B cell (primary cell): Measurements from ENCODE around the gene CDC42SE1. TPM values are rescaled to one million over a fixed set of nuclear protein-coding genes. Genes with fewer than 3 reads are reported as not detected.

Source experiments
- ATAC-seq: fragments of 200-7000 bp; cut with Tn5 transposase; one replicate; pipeline ENCODE4 v1.10.0; 2021; ENCODE audit warnings: low read depth, mild to moderate bottlenecking, moderate number of reproducible peaks, moderate library complexity
- CTCF ChIA-PET: fragments of 350-600 bp; sonication (Branson Sonifier 250); formaldehyde crosslinking; loops from one replicate; lab custom pipeline; 2021; ENCODE audit warnings: antibody characterized with exemption, inconsistent platforms; lab: Charles Lee
- POLR2A ChIA-PET: fragments of 350-600 bp; sonication (Branson Sonifier 250); formaldehyde crosslinking; loops from one replicate; lab custom pipeline; 2021; ENCODE audit warnings: antibody characterized with exemption; lab: Charles Lee
- DNase-seq: peaks from one replicate; pipeline ENCODE4 v3.0.0; 2013
- H2AFZ ChIP-seq: 2 replicates; pipeline ENCODE4 v1.6.1; 2012; ENCODE audit warnings: mild to moderate bottlenecking, low read depth, low read length; ENCODE audit not compliant: insufficient read depth, poor library complexity, severe bottlenecking
- H3K27ac ChIP-seq, 2 donors: 1 replicate in 1 of 2; 2 replicates in 1 of 2; pipeline ENCODE4 v1.5.1; 2012 to 2013; ENCODE audit warnings: low read length in 2 of 2, mild to moderate bottlenecking in 2 of 2, moderate library complexity in 1 of 2
- H3K27me3 ChIP-seq, 4 experiments: fragments of 200-600 bp in 1 of 4; sonication (generic) in 1 of 4; replicated peaks in 1 of 4; 1 replicate in 2 of 4; 2 replicates in 2 of 4; pipeline versions ENCODE4 v1.6.1 to v1.7.0; 2013 to 2016; ENCODE audit warnings: low read length in 3 of 4, mild to moderate bottlenecking in 2 of 4, mixed read lengths in 1 of 4, moderate library complexity in 1 of 4; ENCODE audit not compliant: insufficient read depth in 4 of 4, control insufficient read depth in 3 of 4; ENCODE audit errors: control extremely low read depth in 1 of 4
- H3K36me3 ChIP-seq, 2 experiments: replicated peaks in 1 of 2; 1 replicate in 1 of 2; 2 replicates in 1 of 2; pipeline versions ENCODE4 v1.6.1 to v1.7.1; 2013; ENCODE audit warnings: low read length in 1 of 2; ENCODE audit not compliant: insufficient read depth in 2 of 2, control insufficient read depth in 1 of 2; ENCODE audit errors: control extremely low read depth in 1 of 2, extremely low read depth in 1 of 2
- H3K4me1 ChIP-seq, 2 donors: fragments of 200-600 bp in 1 of 2; sonication (generic) in 1 of 2; 1 replicate in 1 of 2; 2 replicates in 1 of 2; pipeline versions ENCODE4 v1.5.1 to v1.6.1; 2013 to 2017; ENCODE audit warnings: low read length in 2 of 2; ENCODE audit not compliant: control insufficient read depth in 2 of 2, insufficient read depth in 2 of 2
- H3K4me2 ChIP-seq: replicated peaks from 2 replicates; pipeline ENCODE3; 2012; ENCODE audit warnings: mild to moderate bottlenecking, low read depth, low read length; ENCODE audit not compliant: poor library complexity, severe bottlenecking
- H3K4me3 ChIP-seq, 5 experiments: fragments of 200-600 bp in 1 of 5; sonication (generic) in 1 of 5; 1 replicate in 3 of 5; 2 replicates in 2 of 5; pipeline versions ENCODE4 v1.5.1 to v1.7.0; 2011 to 2016; ENCODE audit warnings: low read length in 4 of 5, mild to moderate bottlenecking in 4 of 5, low read depth in 2 of 5, control low read depth in 1 of 5, moderate library complexity in 1 of 5; ENCODE audit not compliant: insufficient read depth in 1 of 5; ENCODE audit errors: control extremely low read depth in 1 of 5, extremely low read depth in 1 of 5
- H3K79me2 ChIP-seq: fragments of 200-600 bp; sonication (generic); one replicate; pipeline ENCODE4 v1.6.0; 2016; ENCODE audit warnings: low read length; ENCODE audit not compliant: control insufficient read depth, insufficient read depth
- H3K9ac ChIP-seq: fragments of 200-600 bp; sonication (generic); 2 replicates; pipeline ENCODE4 v1.6.1; 2017; ENCODE audit warnings: mild to moderate bottlenecking, low read length, moderate library complexity
- H3K9me3 ChIP-seq, 3 donors: one replicate each; pipeline versions ENCODE4 v1.6.1 to v1.7.1; 2013; ENCODE audit warnings: low read length in 2 of 3; ENCODE audit not compliant: control insufficient read depth in 2 of 3, insufficient read depth in 1 of 3; ENCODE audit errors: control extremely low read depth in 1 of 3
- H4K20me1 ChIP-seq: 2 replicates; pipeline ENCODE4 v1.6.0; 2012; ENCODE audit warnings: mild to moderate bottlenecking, low read length; ENCODE audit not compliant: insufficient read depth, control insufficient read depth, poor library complexity, severe bottlenecking
- H3K27ac Mint-ChIP-seq: one replicate; pipeline ENCODE4 v1.8.0; 2021; ENCODE audit warnings: mixed read lengths
- H3K27me3 Mint-ChIP-seq: one replicate; pipeline ENCODE4 v1.8.0; 2021; ENCODE audit warnings: mixed read lengths
- H3K4me1 Mint-ChIP-seq: one replicate; pipeline ENCODE4 v1.8.0; 2021; ENCODE audit warnings: mixed read lengths
- H3K4me3 Mint-ChIP-seq: one replicate; pipeline ENCODE4 v1.8.0; 2021; ENCODE audit warnings: mixed read lengths
- H3K9me3 Mint-ChIP-seq: one replicate; pipeline ENCODE4 v1.8.0; 2022; ENCODE audit warnings: mixed read lengths; ENCODE audit not compliant: insufficient read depth
- CTCF ChIP-seq: fragments of 200-600 bp; IDR thresholded peaks from one replicate; pipeline ENCODE4 v1.8.0; 2022; ENCODE audit warnings: antibody characterized with exemption, mild to moderate bottlenecking
- EZH2 ChIP-seq: IDR thresholded peaks from 2 replicates; pipeline ENCODE4 v1.6.1; 2012; ENCODE audit warnings: borderline replicate concordance, low read depth, mild to moderate bottlenecking, moderate library complexity, low read length; ENCODE audit not compliant: insufficient read depth, poor library complexity, severe bottlenecking
- WGBS: methylation state at CpG from one replicate; pipeline ENCODE4 v1.1.5; 2013; ENCODE audit warnings: missing lambda C conversion rate; ENCODE audit not compliant: insufficient coverage; 5-methylcytosine and 5-hydroxymethylcytosine counted together
- intact Hi-C: fragments of 100-400 bp; cut with micrococcal nuclease; formaldehyde crosslinking; loops from one replicate; pipeline ENCODE4 v1.10.0; 2022
- polyA plus RNA-seq: library from polyadenylated mRNA; depleted of rRNA; stranded (reverse); fragments of >200 nt; gene quantifications from 2 replicates; pipeline ENCODE4 v1.2.3, GENCODE V29; 2012
- total RNA-seq, 2 donors: library from RNA; stranded (reverse); fragments of 120-200 nt in 1 of 2; gene quantifications; 1 replicate in 1 of 2; 2 replicates in 1 of 2; pipeline versions ENCODE4 v1.2.3 to v1.2.4, GENCODE V29; 2013 to 2022

Gene CDC42SE1
- total and polyA plus RNA-seq, 2 donors (not counting 1 experiment from before 2014, with no cell fraction given) = 238 to 366 TPM

DNA sequence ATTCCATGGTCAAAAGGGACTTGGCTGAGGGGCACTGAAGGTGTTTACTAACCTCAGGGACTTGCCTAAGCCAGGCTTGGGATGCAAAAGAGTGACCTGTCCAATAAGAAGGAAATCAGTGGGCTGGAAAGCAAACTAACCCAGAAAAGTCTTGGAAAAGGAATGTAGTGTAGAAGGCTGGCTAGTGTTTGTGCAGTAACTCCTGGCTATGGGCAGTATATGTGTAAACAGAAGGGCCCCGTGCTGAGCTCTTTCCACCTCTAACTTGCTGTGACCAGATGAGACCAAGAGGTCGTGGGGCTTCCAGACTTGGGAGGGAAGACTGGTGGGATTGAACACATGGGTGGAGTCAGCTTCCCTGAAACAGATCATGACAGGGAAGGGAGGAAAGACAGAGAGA, 56.8 kb downstream of the CDC42SE1 start:
- intact Hi-C loops = no loop called here
- H3K27ac Mint-ChIP-seq = no peak overlapping the region
- H3K4me1 Mint-ChIP-seq = peaks cover 43% of the 10 kb centered on the region
- Histone ChIP-seq H2AFZ (no peak overlapping the region), H3K36me3 (peaks cover under 1 to 7% of the 10 kb centered on the region in 2 experiments), H3K4me3 (peak overlapping the region in 1 of 5 experiments; percentile 52), H3K4me2 (no peak overlapping the region), H3K79me2 (peaks cover 18% of the 10 kb centered on the region), H3K9ac (no peak overlapping the region), H3K9me3 (no peaks in the 10 kb centered on the region), H3K27me3 (no peaks in the 10 kb centered on the region), H4K20me1 (no peaks in the 10 kb centered on the region), H3K27ac (no peak overlapping the region), H3K4me1 (peaks cover 28 to 45% of the 10 kb centered on the region in 2 donors)
- no peak for DNase-seq
- WGBS = 100% methylated on average over 2 of the region's 2 CpGs
- POLR2A ChIA-PET = no interaction called here
- CTCF ChIA-PET = interaction anchor here (0.7 to 1.8 kb wide), 2 partner anchors 21 to 22 kb away, joined by 3 to 6 read pairs; partner anchors contain the start of gene ANXA9
- H3K9me3 Mint-ChIP-seq = no peaks in the 10 kb centered on the region
- TF ChIP-seq CTCF (no peak), EZH2 (no peak)
- no peak overlapping the region for H3K4me3 Mint-ChIP-seq
- H3K27me3 Mint-ChIP-seq = no peaks in the 10 kb centered on the region
- ATAC-seq = no peak

DNA sequence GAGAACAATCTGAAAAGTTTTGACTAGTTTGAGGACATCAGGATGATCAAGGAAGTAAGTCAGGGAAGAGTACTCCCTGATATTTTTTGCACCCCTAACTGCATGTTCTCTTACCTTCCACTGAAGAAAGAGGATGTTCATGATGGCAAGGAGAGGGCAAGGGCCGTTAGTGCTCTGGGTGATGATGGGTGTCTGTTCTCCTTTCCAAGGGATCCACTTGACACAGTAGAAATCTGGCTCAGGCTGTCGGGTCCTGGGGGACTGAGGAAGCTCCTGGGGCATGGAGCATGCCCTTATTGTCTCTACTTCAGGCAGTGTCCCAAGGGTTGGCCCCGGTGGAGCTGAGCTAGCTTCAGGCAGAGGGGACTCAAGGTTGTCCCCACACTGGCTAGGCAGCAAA, 57.4 kb downstream of the CDC42SE1 start:
- H3K79me2 ChIP-seq = peaks cover 18% of the 10 kb centered on the region
- CTCF ChIA-PET = interaction anchor here (1.2 to 1.8 kb wide), 3 partner anchors 9 to 23 kb away, joined by 3 to 6 read pairs (median 5); no protein-coding TSS in a partner anchor
- H3K27me3 Mint-ChIP-seq = no peaks in the 10 kb centered on the region
- no peaks in the 10 kb centered on the region for H3K9me3 Mint-ChIP-seq
- no peak overlapping the region for H3K9ac ChIP-seq
- H3K4me1 Mint-ChIP-seq = peaks cover 39% of the 10 kb centered on the region
- H3K4me2 ChIP-seq = no peak overlapping the region
- no peak overlapping the region for H2AFZ ChIP-seq
- 89% methylated on average over 3 of the region's 3 CpGs for WGBS
- no peak overlapping the region for H3K27ac ChIP-seq
- no peak overlapping the region for H3K4me3 ChIP-seq
- no peaks in the 10 kb centered on the region for H4K20me1 ChIP-seq
- ATAC-seq (no peak), DNase-seq (no peak)
- H3K4me1 ChIP-seq = peaks cover 22 to 39% of the 10 kb centered on the region in 2 donors
- POLR2A ChIA-PET = no interaction called here
- no peak overlapping the region for H3K27ac Mint-ChIP-seq
- H3K27me3 ChIP-seq = no peaks in the 10 kb centered on the region
- H3K36me3 ChIP-seq = peaks cover 3 to 12% of the 10 kb centered on the region in 2 experiments
- H3K9me3 ChIP-seq = no peaks in the 10 kb centered on the region
- TF ChIP-seq CTCF = no peak
- no peak for TF ChIP-seq EZH2
- H3K4me3 Mint-ChIP-seq = no peak overlapping the region
- intact Hi-C loops = no loop called here
